GM20000 (cell line): Measurements from ENCODE around the gene MESP1.

ENCODE experiments used
- DNase-seq: peaks from one replicate; pipeline ENCODE4 v3.0.0; 2012; ENCODE audit warnings: low spot score
- TF ChIP-seq, protein P1 (sequence below): IDR thresholded peaks from 2 replicates; pipeline ENCODE4 v1.5.1; 2012; ENCODE audit warnings: mild to moderate bottlenecking, control low read depth; ENCODE audit errors: extremely low read depth, missing control alignments

MESP1 gene, protein sequence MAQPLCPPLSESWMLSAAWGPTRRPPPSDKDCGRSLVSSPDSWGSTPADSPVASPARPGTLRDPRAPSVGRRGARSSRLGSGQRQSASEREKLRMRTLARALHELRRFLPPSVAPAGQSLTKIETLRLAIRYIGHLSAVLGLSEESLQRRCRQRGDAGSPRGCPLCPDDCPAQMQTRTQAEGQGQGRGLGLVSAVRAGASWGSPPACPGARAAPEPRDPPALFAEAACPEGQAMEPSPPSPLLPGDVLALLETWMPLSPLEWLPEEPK

DNA sequence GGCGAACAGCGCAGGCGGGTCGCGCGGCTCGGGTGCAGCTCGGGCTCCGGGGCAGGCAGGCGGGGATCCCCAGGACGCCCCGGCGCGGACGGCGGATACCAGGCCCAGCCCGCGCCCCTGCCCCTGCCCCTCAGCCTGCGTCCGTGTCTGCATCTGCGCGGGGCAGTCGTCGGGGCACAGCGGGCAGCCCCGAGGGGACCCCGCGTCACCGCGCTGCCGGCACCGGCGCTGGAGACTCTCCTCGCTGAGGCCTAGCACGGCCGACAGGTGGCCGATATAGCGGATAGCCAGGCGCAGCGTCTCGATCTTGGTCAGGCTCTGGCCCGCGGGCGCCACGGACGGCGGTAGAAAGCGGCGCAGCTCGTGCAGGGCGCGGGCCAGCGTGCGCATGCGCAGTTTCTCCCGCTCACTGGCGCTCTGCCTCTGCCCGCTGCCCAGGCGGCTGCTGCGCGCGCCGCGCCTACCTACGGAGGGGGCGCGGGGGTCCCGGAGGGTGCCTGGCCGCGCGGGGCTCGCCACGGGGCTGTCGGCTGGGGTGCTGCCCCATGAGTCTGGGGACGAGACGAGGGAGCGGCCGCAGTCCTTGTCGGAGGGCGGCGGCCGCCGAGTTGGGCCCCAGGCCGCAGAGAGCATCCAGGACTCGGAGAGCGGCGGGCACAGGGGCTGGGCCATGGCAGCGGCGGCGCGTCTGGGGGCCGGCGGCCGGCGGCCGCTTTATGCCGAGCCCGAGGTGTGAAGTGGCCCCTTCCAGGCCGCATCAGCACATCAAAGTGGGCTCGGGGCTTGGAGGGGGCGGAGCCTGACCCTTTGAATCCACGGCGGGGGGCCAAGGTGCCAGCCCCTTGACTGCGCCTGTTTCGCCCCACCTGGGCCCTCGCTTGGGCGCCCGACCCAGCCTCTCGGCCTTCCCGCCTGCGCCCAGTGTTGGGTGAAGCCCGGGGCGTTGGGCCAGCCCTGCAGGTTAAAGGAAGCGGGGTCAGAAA is at the start of gene MESP1:
Gene MESP1, minus strand, starts transcription at position 690 of the 983 bp plus-strand sequence. Its CDS starts 18 bp downstream, at position 672.
- TF ChIP-seq, protein P1, sequence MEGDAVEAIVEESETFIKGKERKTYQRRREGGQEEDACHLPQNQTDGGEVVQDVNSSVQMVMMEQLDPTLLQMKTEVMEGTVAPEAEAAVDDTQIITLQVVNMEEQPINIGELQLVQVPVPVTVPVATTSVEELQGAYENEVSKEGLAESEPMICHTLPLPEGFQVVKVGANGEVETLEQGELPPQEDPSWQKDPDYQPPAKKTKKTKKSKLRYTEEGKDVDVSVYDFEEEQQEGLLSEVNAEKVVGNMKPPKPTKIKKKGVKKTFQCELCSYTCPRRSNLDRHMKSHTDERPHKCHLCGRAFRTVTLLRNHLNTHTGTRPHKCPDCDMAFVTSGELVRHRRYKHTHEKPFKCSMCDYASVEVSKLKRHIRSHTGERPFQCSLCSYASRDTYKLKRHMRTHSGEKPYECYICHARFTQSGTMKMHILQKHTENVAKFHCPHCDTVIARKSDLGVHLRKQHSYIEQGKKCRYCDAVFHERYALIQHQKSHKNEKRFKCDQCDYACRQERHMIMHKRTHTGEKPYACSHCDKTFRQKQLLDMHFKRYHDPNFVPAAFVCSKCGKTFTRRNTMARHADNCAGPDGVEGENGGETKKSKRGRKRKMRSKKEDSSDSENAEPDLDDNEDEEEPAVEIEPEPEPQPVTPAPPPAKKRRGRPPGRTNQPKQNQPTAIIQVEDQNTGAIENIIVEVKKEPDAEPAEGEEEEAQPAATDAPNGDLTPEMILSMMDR, result peak; percentile 42

DNA sequence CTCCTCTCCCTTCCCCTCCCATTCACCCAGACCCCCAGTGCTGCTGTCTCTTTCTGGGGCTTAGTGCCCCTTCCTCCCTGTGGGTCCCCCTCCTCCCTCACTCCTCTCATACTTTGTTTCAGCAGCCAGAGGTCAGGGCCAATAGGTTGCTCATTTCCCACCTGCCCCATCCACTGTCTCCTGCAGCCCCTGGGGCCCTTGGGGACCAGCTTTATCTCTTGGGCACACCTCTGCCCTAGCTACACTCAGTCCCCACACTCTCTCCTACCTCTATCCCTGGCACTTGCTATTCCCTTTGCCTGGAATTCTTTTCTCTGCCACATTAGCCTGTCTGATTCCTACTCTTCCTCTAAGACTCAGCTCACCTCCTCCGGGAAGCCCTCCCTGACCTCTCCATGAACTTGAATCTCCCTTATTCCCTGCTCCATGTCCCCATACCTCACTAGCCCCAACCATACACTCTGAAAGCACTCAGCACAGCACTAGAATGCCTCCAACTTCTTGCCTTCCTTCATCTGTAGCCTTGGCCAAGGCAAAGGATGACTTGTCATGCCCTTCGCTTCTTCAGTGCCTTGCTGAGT is 49.0 kb upstream of the MESP1 start:
- TF ChIP-seq, protein P1, result no peak
- DNase-seq, result no peak

More for the DNA sequence above, at the start of gene MESP1:
- DNase-seq, result peak; percentile 99

DNA sequence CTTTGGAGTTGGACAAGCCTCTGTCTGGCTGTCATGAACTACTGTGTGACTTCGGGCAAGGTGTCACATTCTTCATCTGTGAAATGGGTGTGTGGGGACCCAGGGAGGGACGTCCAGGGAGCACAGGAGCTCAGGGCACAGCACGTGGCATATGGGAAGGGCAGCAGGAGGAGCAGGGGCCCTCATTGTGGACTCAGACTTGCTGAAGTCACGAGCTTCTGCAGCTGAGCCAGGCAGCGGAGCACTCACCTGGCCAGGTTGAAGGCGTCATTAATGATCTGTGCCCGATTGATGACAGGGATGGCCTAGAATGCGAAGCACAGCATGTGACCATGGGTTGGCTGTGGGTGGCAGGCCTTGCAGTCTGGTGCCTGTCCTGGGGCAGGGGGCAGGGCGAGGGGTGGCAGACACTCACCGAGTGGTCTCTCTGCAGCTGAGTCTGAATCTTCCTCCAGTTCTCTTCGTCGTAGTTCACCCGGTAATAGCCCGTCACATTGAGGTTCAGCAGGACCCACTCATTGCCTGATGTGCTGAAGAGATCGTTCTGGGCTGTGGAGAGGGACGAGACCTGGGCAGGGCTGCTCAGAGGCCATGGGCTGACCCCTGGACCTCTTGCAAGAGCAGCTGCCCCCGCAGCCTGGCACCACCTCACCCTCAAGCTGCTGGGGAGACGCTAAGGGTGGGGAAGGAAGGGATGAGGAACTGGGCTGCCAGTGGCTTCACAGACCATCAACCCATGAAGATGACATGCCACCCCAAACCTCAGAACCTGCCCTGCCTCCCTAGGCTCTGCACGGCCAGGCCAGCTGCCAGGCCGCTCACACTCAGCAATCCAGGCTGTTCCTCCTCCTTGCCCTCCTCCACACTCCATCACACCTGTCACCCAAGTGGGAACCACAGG is 48.2 kb upstream of the MESP1 start:
- TF ChIP-seq, protein P1, result no peak
- no peak for DNase-seq

DNA sequence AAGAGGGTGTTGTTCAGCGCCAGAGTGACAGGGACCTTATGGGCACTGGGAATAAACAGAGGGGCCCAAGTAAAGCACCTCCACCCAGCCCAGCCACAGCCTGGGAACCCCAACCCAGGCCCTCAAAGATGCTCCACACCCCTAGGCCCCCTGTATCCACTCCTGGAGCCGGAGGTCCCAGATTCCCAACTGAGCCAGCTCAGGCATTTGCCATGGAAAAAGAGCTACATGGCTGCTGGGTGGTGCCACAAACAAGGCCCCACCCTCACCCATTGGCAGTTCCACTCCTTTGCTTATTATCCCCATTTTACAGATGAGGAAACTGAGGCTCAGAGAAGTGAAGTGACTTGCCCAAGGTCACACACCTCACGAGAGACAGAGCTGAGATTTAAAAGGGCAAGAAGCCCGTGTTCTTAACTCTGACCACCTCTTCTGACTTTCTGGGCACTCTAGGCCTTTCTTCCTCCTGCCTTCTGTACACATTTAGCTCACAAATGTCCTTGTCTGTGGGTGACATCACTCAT is 46.7 kb upstream of the MESP1 start:
- TF ChIP-seq, protein P1, result no peak
- no peak for DNase-seq

DNA sequence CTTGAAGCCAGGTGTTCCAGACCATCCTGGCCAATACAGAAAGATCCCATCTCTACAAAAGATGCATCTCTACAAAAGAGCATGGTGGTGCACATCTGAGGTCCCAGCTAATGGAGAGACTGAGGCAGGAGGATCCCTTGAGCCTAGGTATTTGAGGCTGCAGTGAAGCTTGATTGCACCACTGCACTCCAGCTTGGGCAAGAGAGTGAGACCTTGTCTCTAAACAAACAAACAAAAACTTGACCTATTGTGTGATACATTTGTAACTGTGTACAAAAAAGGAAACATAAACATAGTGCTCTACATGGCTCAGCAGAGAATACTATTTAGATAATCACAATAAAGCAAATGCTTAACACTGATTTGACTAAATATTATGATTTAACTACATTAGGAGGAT is 44.9 kb upstream of the MESP1 start:
- TF ChIP-seq, protein P1, result no peak
- DNase-seq, result no peak

DNA sequence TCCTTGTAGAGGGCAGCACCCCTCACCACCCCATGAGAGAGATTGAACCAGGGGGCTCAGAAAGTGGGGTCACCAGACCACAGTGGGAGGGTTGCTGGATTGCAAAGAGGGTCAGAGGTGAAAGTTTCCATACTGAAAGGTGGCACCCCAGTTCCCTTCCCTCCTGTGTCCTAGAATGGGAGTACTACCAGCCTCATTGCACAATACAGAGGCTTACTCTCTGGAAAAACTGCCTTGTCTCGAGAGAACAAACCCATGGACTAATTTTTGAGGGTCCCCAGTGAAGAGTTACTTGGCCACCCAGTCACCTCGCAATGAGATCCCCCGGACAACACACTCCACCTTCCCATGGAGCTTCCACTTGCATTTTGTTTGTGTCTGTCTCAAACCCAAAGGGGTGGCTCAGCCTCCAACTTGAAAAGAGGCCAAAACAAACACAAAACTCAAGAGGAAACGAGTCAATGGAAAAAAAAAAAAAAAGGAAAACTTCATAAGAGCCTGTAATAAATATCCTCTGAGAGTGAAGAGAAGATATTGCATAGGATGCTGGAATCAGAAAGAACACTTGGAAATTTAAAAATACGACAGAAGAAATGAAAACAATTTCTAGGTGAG is 43.7 kb upstream of the MESP1 start:
- TF ChIP-seq, protein P1, result no peak
- no peak for DNase-seq
